Transverse colon (tissue), 4 donors: Measurements from ENCODE around the gene PIEZO1. TPM values are rescaled to one million over a fixed set of nuclear protein-coding genes. Genes with fewer than 3 reads are reported as not detected.

Source experiments
- DNase-seq: peaks from one replicate; pipeline ENCODE4 v3.0.0-alpha.2; 2019
- H3K27ac ChIP-seq, 4 donors: fragments of 200-600 bp; sonication (generic); 2 replicates each; pipeline ENCODE4 v1.5.1; 2016 to 2018; ENCODE audit warnings: inconsistent platforms in 4 of 4
- H3K27me3 ChIP-seq: fragments of 200-600 bp; sonication (generic); 2 replicates; pipeline ENCODE4 v1.5.1; 2017; ENCODE audit warnings: inconsistent platforms
- H3K36me3 ChIP-seq, 4 donors: fragments of 200-600 bp; sonication (generic); 2 replicates each; pipeline ENCODE4 v1.5.1; 2017 to 2019; ENCODE audit warnings: inconsistent platforms in 4 of 4
- H3K4me1 ChIP-seq, 4 donors: fragments of 200-600 bp; sonication (generic); 2 replicates each; pipeline ENCODE4 v1.5.1; 2017 to 2020; ENCODE audit warnings: inconsistent platforms in 4 of 4
- H3K4me3 ChIP-seq, 4 donors: fragments of 200-600 bp; sonication (generic); 1 replicate in 1 of 4; 2 replicates in 3 of 4; pipeline versions ENCODE4 v1.5.1 to v1.6.1; 2017 to 2019; ENCODE audit warnings: inconsistent platforms in 4 of 4
- H3K9me3 ChIP-seq, 2 donors: fragments of 200-600 bp; sonication (generic); 2 replicates each; pipeline ENCODE4 v1.5.1; 2017 to 2019; ENCODE audit warnings: inconsistent platforms in 2 of 2
- EP300 ChIP-seq: sonication (generic); formaldehyde crosslinking; IDR thresholded peaks from one replicate; pipeline ENCODE4 v1.6.1; 2017; ENCODE audit warnings: antibody characterized with exemption, low read depth
- POLR2A ChIP-seq: fragments of 450-650 bp; IDR thresholded peaks from one replicate; pipeline ENCODE4 v1.6.1; 2016; ENCODE audit warnings: antibody characterized with exemption, mild to moderate bottlenecking, moderate library complexity
- POLR2AphosphoS5 ChIP-seq, 3 donors: sonication (generic); formaldehyde crosslinking; IDR thresholded peaks; one replicate each; pipeline ENCODE4 v1.6.1; 2016; ENCODE audit warnings: antibody characterized with exemption in 3 of 3
- WGBS, 2 donors: methylation state at CpG; one replicate each; pipeline ENCODE4 v1.1.5; 2018; ENCODE audit warnings: low coverage in 1 of 2; 5-methylcytosine and 5-hydroxymethylcytosine counted together
- in situ Hi-C, 4 donors: fragments of 200-750 bp; cut with MboI; loops; one replicate each; pipeline versions ENCODE4 v1.15.0 to v1.15.1; 2017; ENCODE audit warnings: low sequenced_read_pairs in 3 of 4, low pct_ligation_motif_present in 1 of 4, low pct_unique_long_range_greater_than_20kb in 1 of 4
- intact Hi-C: fragments of 100-400 bp; cut with DNase I; formaldehyde crosslinking; loops from one replicate; pipeline ENCODE4 v1.15.1; 2023; ENCODE audit warnings: low total_unique reads
- total RNA-seq, 4 donors: library from RNA; depleted of rRNA; stranded (reverse); fragments of >200 nt; gene quantifications; one replicate each; pipeline ENCODE4 v1.1.0, GENCODE V29; 2016
- TF ChIP-seq, protein P1 (sequence below), 5 experiments: fragments of 200-600 bp in 3 of 5; fragments of 450-650 bp in 2 of 5; sonication (generic) in 3 of 5; IDR thresholded peaks; 1 replicate in 2 of 5; 2 replicates in 3 of 5; pipeline ENCODE4 v1.5.1; 2016 to 2017; ENCODE audit warnings: antibody characterized with exemption in 5 of 5, inconsistent platforms in 3 of 5, mild to moderate bottlenecking in 2 of 5, moderate library complexity in 1 of 5

Gene PIEZO1
- total RNA-seq, 4 donors from 2014 or later, result 133 to 546 (median 179) TPM

DNA sequence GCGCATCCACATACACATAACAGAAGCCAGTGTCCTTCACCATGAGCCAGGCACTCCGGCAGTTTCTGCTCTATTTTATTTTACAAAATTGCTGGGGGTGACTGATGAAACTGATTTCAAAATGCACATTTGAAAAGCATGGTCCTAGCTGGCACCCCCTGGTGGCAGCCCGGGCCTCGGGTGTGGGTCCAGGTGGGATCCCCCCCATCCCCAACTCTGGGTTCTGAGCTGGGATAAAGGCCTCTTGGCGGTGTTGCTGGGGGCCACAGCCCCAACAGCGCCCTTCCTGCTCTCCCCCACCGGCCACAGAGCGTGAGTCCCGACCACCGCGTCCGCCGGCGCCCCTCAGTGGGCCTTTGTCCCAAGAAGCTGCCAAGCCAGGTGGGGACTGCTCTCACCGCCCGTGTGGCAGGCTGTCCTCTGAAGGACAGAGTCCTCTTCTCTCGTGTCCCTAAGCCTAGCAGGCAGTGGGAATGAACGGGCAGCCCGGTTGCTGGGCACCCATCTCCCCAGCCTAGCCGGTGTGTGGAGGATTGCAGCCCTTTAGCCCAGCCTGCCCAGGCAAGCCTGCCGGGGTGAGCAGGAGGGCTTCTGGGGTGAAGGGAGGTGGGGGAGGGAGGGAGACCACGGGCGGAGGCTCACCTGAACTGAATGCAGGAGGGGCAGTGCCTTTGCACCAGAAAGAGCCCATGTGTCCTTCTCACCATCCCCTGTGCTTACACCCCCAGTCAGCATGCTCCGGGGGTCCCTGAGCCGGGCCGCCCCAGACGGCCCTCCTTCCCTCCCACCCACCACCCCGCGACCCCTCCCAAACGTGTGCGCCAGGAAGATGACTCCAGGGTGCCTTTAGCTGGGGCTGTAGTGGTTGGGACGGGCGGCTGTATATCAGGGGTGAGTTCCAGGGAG, 99.6 kb downstream of the PIEZO1 start:
- Histone ChIP-seq H3K36me3 (no peaks in the 10 kb centered on the region), H3K4me3 (peak overlapping the region in 3 of 4 donors; percentile 38 to 58 (median 49))

DNA sequence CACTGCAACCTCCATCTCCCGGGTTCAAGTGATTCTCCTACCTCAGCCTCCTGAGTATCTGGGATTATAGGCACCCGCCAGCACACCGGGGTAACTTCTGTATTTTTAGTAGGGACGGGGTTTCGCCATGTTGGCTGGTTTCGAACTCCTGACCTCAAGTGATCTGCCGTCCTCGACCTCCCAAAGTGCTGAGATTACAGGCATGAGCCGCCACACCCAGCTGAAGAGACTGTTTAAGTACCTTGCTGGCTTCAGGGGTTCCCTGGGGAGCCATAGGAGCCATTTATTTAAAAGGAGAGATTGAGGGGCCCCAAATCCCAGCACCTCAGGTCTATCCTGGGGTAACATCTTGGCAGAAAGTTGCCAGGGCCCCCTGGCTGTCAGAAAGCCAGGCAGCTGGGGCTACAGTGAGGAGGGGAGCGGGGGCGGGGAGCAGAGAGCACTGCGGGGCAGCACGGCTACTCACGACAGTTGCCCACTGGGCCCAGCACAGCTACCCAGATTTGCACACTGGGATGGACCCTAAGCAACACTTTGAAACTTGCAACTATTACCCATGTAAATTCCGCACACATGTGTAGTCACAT, 100.4 kb downstream of the PIEZO1 start:
- TF ChIP-seq, protein P1, sequence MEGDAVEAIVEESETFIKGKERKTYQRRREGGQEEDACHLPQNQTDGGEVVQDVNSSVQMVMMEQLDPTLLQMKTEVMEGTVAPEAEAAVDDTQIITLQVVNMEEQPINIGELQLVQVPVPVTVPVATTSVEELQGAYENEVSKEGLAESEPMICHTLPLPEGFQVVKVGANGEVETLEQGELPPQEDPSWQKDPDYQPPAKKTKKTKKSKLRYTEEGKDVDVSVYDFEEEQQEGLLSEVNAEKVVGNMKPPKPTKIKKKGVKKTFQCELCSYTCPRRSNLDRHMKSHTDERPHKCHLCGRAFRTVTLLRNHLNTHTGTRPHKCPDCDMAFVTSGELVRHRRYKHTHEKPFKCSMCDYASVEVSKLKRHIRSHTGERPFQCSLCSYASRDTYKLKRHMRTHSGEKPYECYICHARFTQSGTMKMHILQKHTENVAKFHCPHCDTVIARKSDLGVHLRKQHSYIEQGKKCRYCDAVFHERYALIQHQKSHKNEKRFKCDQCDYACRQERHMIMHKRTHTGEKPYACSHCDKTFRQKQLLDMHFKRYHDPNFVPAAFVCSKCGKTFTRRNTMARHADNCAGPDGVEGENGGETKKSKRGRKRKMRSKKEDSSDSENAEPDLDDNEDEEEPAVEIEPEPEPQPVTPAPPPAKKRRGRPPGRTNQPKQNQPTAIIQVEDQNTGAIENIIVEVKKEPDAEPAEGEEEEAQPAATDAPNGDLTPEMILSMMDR (IDR thresholded peaks at IDR 0.05), result no peak
- TF ChIP-seq POLR2AphosphoS5 (IDR thresholded peaks at IDR 0.05), result no peak
- no peak for TF ChIP-seq EP300
- no peak for TF ChIP-seq POLR2A
- peaks cover 82% of the 10 kb centered on the region for H3K27me3 ChIP-seq
- intact Hi-C loops (no loop called here), in situ Hi-C loops (no loop called here)
- no peaks in the 10 kb centered on the region for H3K36me3 ChIP-seq
- 71% methylated on average over 15 of the region's 15 CpGs; no CpG with 5 or more reads in 1 of the 2 donors for WGBS, 2 donors
- no peak overlapping the region for H3K4me3 ChIP-seq
- no peak for DNase-seq
- no peaks in the 10 kb centered on the region for H3K9me3 ChIP-seq
- peak overlapping the region in 2 of 4 donors; percentile 61 to 63 for H3K27ac ChIP-seq
- H3K4me1 ChIP-seq, result peaks cover 0 to 32% (median 21%) of the 10 kb centered on the region in 4 donors

More for the DNA sequence above, 99.6 kb downstream of the PIEZO1 start:
- Histone ChIP-seq H3K9me3 (no peaks in the 10 kb centered on the region), H3K27me3 (peaks cover 83% of the 10 kb centered on the region), H3K4me1 (peaks cover 0 to 32% (median 21%) of the 10 kb centered on the region in 4 donors), H3K27ac (peak overlapping the region; percentile 58 to 63 (median 60))
- WGBS, 2 donors, result 0 to 6% methylated on average over 3 to 27 of the region's 33 CpGs
- TF ChIP-seq EP300, result no peak
- TF ChIP-seq, protein P1 (IDR thresholded peaks at IDR 0.05), result peak in 4 of 5 experiments; percentile 33 to 51 (median 36)
- peak; percentile 50 for DNase-seq
- in situ Hi-C loops, result no loop called here
- intact Hi-C loops, result no loop called here

DNA sequence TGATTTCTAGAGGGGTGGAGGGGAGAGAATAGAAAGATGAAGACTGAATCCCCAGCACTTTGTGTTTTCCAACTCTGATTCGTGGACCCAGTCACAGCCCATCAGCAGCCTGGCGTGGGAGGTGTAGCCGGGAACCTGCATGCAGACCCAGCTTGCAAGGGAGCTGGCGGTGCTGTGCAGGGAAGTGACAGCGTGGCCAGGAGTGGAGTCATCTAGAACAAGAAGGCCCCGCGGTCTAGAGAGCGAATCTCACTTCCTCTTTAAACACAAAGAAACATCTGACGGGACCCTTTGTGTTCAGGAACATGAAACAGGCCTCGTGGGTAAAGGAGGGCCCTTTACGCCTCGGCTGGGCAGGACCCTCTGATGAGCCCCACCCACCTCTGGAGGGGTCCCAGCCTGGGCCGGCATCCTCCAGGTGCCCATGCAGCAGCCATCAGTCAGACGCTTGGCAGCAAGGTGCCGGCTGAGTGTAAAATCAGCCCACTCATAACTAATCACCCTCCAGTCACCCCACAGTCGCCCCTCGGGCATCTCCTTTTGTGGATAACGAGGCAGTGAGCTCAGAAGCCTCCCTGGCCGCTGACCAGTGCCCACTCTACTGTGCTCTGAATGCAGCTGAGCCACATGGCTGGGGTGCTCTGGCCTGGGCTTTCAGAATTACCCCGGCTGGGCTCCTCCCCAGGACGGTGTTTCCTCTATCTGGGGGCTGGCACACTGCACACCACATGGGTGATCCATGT, 103.1 kb downstream of the PIEZO1 start:
- Histone ChIP-seq H3K4me3 (no peak overlapping the region), H3K4me1 (peaks cover 0 to 28% (median 13%) of the 10 kb centered on the region in 4 donors), H3K36me3 (no peaks in the 10 kb centered on the region), H3K9me3 (no peaks in the 10 kb centered on the region), H3K27me3 (peaks cover 68% of the 10 kb centered on the region), H3K27ac (peak overlapping the region; percentile 65 to 76 (median 76))
- TF ChIP-seq, protein P1 (IDR thresholded peaks at IDR 0.05), result no peak
- peak in 1 of 3 donors; percentile 43 for TF ChIP-seq POLR2AphosphoS5 (IDR thresholded peaks at IDR 0.05)
- intact Hi-C loops (no loop called here), in situ Hi-C loops (no loop called here)
- WGBS, 2 donors, result 47% methylated on average over 21 of the region's 21 CpGs; no CpG with 5 or more reads in 1 of the 2 donors
- DNase-seq, result peak; percentile 82
